IPS-11a (cell line): ENCODE data around the gene ABHD16A.
A peak's percentile ranks its signal among the peaks of the same experiment; 100 is the strongest.

Source experiments
- H3K4me3 ChIP-seq: one replicate; pipeline ENCODE4 v1.5.1; 2013; ENCODE audit warnings: low read depth, low read length, control low read depth

ABHD16A gene

GRCh38 chr6:31702819-31703716 is at the start of gene ABHD16A:
Gene ABHD16A (minus strand): TSS chr6:31703324. CDS start chr6:31703281, 43 bp downstream.
- H3K4me3 ChIP-seq: peak within 1 kb of the TSS; percentile 71

DNA sequence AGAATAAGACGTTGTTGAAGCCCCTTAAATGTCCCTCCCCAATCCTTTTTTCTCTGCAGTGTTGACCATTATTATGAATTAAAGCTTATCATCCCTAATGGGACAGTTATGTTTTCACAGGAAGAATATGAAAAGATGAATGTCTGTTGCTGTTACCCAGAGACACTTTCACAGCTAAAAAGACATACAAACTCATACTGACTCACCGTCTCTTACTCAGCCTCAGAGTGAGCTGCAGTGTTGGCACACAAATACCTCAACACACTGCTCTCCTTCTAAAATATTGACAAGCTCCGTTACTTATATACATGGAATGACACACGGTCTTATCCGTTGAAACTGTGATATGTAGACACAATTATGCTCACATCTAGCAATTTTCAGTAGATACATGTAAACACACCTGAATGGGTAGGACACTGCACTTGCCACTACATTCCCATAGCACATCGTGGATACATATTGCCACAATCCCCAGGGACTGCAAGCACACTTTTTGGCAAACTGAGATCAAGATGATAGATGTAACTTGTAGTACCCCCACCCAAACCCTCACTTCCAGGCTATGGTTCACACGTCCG is 49.7 kb upstream of the ABHD16A start:
- no peak overlapping the region for H3K4me3 ChIP-seq

GRCh38 chr6:31750411-31751022 is 47.4 kb upstream of the ABHD16A start:
- H3K4me3 ChIP-seq: no peak overlapping the region

DNA sequence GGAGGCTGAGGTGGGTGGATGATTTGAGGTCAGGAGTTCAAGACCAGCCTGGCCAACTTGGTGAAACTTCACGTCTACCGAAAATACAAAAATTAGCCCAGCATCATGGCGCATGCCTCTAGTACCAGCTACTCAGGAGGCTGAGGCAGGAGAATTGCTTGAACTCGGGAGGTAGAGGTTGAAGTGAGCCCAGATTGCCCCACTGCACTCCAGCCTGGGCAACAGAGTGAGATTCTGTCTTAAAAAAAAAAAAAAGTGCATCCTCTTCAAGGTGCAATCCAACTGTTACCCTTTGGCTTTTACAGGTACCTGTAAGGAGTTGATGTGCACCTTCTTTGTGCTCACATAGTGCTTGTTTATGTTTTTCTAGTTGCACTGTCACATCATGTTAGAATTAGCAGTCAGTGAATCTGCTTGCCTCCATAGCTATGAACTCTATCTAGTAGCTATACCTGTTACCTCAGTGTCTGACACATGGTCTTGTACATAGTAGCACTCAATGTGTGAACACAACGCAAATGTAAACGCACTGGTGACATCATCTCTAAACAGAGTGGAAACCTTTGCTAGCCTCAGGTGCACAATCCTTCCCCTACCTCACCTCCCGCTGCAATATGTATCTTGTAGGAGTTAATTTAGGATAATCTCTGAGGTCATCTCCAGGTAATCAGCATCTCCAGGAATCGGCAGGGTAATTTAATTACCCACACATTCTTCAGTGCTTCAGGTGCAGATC is 46.3 kb upstream of the ABHD16A start:
- H3K4me3 ChIP-seq: no peak overlapping the region

DNA sequence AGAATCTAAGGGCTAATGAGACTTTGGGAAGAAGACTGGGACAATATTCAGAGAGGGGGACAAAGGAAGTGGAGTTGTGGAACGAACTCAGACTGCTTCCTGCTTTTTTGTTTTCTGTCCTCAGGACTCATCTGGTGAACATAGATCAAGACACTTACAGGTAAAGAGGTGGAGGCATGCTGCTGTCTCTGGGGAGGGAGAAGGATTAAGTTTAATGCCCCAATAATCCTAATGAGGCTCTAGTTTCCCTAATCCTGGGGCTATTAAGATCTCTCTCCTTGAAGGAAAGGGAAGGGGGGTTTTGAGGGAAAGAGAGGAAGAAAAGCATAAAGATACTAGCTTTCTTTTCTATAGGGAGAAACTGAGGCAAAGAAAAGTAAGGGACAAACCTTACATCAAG is 41.3 kb upstream of the ABHD16A start:
- no peak overlapping the region for H3K4me3 ChIP-seq

GRCh38 chr6:31742894-31743293 is 39.8 kb upstream of the ABHD16A start:
- H3K4me3 ChIP-seq: no peak overlapping the region

DNA sequence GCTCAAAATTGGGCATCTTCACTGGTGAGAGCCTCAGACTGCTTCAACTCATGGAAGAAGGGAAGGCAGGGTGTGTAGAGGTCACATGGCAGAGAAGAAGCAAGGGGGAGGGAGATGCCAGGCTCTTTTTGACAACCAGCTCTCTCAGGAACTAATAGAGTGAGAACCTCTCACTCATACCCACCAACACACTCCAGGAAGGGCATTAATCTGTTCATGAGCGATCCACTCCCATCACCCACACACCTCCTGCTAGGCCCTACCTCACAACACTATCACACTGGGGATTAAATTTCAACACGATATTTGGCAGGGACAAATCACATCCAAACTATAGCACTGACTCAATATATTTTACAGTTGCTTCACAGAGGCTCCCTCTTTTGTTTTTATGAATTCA is 38.7 kb upstream of the ABHD16A start:
- H3K4me3 ChIP-seq: no peak overlapping the region

DNA sequence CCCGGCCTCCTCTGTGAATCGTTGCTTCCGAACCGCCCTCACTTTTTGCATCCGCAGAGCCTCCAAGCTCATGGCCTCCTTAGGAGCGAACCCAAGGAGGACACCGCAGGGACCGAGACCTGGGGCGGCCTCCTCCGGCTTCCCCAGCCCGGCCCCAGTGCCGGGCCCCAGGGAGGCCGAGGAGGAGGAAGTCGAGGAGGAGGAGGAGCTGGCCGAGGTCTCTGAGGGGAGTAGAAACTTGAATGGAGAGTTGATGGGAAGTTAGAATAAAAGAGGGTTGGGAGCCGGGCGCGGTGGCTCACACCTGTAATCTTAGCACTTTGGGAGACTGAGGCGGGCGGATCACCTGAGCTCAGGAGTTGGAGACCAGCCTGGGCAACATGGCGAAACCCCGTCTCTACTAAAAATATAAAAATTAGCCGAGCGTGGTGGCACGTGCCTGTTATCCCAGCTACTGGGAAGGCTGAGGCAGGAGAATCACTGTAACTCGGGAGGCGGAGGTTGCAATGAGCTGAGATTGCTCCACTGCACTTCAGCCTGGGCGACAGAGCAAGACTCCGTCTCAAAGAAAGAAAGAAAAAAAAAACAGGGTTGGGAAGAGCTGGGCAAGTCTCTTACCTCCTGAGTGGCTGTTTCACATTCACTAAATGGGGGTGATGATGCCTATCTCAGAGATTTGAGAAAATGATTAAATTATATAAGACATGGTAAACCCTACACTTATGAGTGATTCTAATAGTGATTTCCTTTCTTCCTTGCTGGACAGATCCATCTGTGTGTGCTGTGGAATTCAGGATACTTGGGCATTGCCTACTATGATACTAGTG is 37.5 kb upstream of the ABHD16A start:
- H3K4me3 ChIP-seq: peak overlapping the region; percentile 40

- peak within 1 kb of the TSS; percentile 40 for H3K4me3 ChIP-seq
Observed at GRCh38 chr6:31739639-31740396, 36.7 kb upstream of the ABHD16A start, which contains the start of gene MSH5. Gene MSH5 (plus strand): TSS chr6:31740005. CDS start chr6:31740467, 462 bp downstream.

DNA sequence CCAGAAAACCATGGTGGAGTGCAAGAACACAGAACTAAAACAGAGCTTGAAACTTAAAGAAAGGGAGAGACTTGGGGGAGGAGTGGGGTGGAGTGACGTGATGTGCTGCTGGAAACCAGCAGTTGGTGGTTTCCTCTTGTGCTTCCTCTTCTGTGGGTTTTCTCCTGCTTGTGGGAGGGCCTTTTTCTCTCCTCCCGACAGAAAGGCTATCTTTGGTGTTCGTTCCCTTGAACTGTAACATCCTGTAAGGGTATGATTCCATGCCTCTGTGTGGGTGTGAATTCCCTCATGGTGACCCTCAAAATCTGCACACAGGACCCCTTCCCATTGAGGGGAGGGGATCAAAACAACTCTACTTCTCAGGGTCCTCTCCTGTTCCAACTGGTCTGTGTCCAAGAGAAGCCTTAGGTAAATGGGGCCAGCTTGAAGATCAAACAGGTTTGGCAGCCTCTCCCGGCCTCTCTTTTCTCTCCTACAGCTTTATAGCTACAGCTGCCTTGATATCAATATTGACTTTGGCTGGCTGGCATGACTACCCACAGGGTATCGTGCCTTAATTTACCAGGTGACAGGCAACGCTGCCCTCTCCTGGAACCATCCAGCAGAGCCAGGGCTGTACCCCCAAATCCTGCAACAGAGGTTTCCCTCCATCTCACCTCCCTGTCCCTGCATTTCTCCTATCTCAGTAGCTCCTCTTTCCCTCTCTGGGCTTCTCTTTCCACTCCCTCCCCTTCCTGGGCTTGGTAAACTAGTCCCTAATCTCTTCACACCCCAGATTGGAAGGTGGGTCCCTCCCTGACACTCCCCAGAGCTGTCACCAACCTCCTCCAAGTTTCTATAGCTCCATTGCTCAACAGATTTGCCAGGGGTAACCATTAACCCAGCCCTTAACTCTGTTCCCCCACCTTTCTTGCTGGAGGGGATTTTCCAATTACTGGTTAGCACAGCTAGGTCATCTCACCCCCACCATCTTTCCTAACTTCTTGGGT is 35.2 kb upstream of the ABHD16A start:
- no peak overlapping the region for H3K4me3 ChIP-seq

DNA sequence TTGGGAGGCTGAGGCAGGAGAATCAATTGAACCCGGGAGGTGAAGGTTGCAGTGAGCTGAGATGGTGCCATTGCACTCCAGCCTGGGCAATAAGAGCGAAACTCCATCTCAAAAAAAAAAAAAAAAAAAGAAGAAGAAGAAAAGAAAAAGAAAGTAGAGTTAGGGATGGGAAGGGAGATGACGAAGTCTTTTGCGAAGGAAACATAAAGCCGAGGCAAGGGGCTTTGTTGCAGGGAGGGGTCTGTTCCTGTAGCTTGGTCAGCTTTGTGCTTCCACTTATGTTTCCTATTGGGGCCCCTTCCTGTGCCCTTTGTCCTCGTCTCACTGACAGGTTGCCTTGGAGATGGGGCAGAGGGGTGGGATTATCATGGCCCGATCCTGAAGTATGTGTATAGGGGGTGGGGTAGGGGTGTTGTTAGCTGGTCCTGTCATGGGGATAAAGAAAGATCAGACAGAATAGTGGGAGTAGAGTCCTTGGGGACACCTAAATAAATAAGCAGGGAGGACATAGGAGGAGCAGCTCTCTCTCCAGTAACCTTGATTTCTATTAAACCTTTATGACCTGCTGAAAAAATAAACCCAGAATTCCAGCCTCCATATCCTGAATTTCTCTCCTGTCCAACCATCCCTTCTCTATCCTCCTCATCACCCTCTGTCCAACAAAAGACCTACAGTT is 34.3 kb upstream of the ABHD16A start:
- H3K4me3 ChIP-seq: no peak overlapping the region

GRCh38 chr6:31736768-31737314 is 33.7 kb upstream of the ABHD16A start:
- peak overlapping the region; percentile 83 for H3K4me3 ChIP-seq

- H3K4me3 ChIP-seq: peak within 1 kb of the TSS; percentile 83
Observed at GRCh38 chr6:31736021-31736767, 33.1 kb upstream of the ABHD16A start, which contains the start of gene CLIC1. Gene CLIC1 (minus strand): TSS chr6:31736530. CDS start chr6:31736300, 230 bp downstream.

DNA sequence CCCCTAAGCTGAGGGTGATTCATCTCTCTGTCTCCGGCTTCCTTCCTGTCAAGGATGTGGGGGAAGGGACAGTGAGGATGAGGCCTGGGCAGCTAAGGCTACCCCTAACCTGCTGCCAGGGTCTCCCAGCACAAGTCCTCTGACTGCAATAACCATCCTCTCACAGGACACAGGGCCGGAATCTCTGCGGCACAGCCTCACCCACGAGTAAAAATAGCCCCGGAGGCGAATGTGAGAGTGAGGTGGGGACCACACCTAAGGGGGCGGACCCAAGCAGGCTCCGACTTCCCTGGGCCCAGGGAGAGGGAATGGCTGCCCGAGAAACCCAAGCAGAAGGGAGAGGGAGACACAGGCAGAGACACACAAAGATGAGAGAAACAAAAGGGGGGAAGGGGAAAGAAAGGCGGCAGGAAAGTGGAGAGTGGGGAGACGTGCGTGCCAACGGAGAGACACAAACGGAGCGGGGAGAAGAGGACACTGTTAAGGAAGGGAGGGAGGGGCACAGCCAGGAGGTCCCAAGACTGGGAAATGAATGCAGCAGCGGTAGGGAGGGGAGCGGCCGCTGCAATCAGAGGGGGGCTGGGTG is 31.8 kb upstream of the ABHD16A start:
- peak overlapping the region; percentile 83 for H3K4me3 ChIP-seq

GRCh38 chr6:31734247-31734820 is 31.2 kb upstream of the ABHD16A start:
- H3K4me3 ChIP-seq: peak overlapping the region; percentile 83

DNA sequence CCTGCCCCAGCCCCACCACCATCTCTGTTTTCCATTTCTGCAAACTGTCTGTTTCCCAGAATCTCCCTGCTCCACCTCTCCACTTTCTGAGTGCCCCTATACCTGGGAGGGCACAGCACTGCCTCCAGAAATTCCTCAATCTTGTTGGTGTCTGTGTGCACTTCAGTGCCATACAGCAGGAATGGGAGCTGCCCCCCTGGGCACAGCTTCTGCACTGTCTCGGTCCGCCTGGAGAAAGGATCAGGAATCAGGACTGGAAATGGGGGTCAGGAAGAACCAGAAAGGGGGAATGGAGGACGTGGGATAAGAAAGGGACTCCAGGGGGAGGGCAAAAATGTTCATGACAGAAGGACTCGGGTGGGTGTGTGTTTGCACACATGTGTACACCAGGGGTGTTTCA is 30.6 kb upstream of the ABHD16A start:
- no peak overlapping the region for H3K4me3 ChIP-seq
